HepG2 (cell line): ENCODE results near the gene LCLAT1. TPM values are rescaled to one million over a fixed set of nuclear protein-coding genes. Genes with fewer than 3 reads are reported as not detected.
A peak's percentile ranks its signal among the peaks of the same experiment; 100 is the strongest.

Experiments
- ATF6 ChIP-seq: sonication (generic); formaldehyde crosslinking; conservative IDR thresholded peaks from 2 replicates; pipeline ENCODE4 v1.4.0; 2020; ENCODE audit warnings: missing genetic modification reagents
- CREBL2 ChIP-seq: sonication (generic); formaldehyde crosslinking; IDR thresholded peaks from 2 replicates; pipeline ENCODE4 v1.8.1; 2023; ENCODE audit warnings: missing genetic modification reagents, mild to moderate bottlenecking, borderline replicate concordance
- ESRRA ChIP-seq: sonication (generic); formaldehyde crosslinking; IDR thresholded peaks from 2 replicates; pipeline ENCODE4 v1.5.1; 2020; ENCODE audit warnings: mild to moderate bottlenecking, low read depth, missing genetic modification reagents
- MLX ChIP-seq: IDR thresholded peaks from 2 replicates; pipeline ENCODE4 v1.6.1; 2016
- RCOR2 ChIP-seq: IDR thresholded peaks from 2 replicates; pipeline ENCODE4 v1.6.1; 2016; ENCODE audit warnings: missing biosample characterization, missing genetic modification reagents
- SNAPC2 ChIP-seq: sonication (generic); formaldehyde crosslinking; IDR thresholded peaks from 2 replicates; pipeline ENCODE4 v1.8.1; 2022; ENCODE audit warnings: mild to moderate bottlenecking, missing genetic modification reagents
- TMF1 ChIP-seq: sonication (generic); formaldehyde crosslinking; IDR thresholded peaks from 2 replicates; pipeline ENCODE4 v1.8.1; 2022; ENCODE audit warnings: low read depth, missing genetic modification reagents
- U2AF1 ChIP-seq: fragments of 200-400 bp; formaldehyde crosslinking; optimal IDR thresholded peaks from 2 replicates; pipeline ENCODE3; 2017; ENCODE audit warnings: mild to moderate bottlenecking, low read depth, low read length
- ZNF225 ChIP-seq: sonication (generic); formaldehyde crosslinking; IDR thresholded peaks from 2 replicates; pipeline ENCODE4 v1.4.0; 2020; ENCODE audit warnings: mild to moderate bottlenecking, missing genetic modification reagents
- polyA plus RNA-seq, 8 experiments: library from polyadenylated mRNA; depleted of rRNA in 3 of 8; stranded (reverse) in 7 of 8; unstranded in 1 of 8; fragments of >200 nt; fragmentation: Illumina TruSeq in 4 of 8; extraction: Trizol in 4 of 8; gene quantifications; 2 replicates each; pipeline versions ENCODE4 v1.2.1 to v1.2.3, GENCODE V29; 2011 to 2016; ENCODE audit warnings: low read depth in 4 of 8, missing spikeins in 1 of 8, mixed read lengths in 1 of 8; ENCODE audit not compliant: insufficient read depth in 1 of 8
- total RNA-seq, 5 experiments: library from RNA; depleted of rRNA; stranded (reverse); fragments of >200 nt; fragmentation: Illumina TruSeq; extraction: Trizol; gene quantifications; 2 replicates each; pipeline ENCODE4 v1.2.3, GENCODE V29; 2016; ENCODE audit warnings: low read depth in 1 of 5
- TF ChIP-seq, protein P1 (sequence below), 2 experiments: fragments of 450-650 bp in 1 of 2; sonication (generic) in 1 of 2; formaldehyde crosslinking in 1 of 2; IDR thresholded peaks; 2 replicates each; pipeline versions ENCODE4 v1.6.1 to v1.8.0; 2016 to 2022; ENCODE audit warnings: antibody characterized with exemption in 1 of 2, mild to moderate bottlenecking in 1 of 2, missing genetic modification reagents in 1 of 2
- TF ChIP-seq, protein P2 (sequence below): sonication (generic); formaldehyde crosslinking; IDR thresholded peaks from 2 replicates; pipeline ENCODE4 v1.8.0; 2022; ENCODE audit warnings: low read depth, missing genetic modification reagents
- TF ChIP-seq, protein P3 (sequence below): sonication (generic); formaldehyde crosslinking; IDR thresholded peaks from 2 replicates; pipeline ENCODE4 v1.9.0; 2021; ENCODE audit warnings: missing genetic modification reagents, mild to moderate bottlenecking, borderline replicate concordance

LCLAT1 gene
- total and polyA plus RNA-seq, 2 of the 13 experiments (the other 11 are each of a cell fraction or from before 2014, with no cell fraction given) = 18.0 to 28.0 TPM

DNA sequence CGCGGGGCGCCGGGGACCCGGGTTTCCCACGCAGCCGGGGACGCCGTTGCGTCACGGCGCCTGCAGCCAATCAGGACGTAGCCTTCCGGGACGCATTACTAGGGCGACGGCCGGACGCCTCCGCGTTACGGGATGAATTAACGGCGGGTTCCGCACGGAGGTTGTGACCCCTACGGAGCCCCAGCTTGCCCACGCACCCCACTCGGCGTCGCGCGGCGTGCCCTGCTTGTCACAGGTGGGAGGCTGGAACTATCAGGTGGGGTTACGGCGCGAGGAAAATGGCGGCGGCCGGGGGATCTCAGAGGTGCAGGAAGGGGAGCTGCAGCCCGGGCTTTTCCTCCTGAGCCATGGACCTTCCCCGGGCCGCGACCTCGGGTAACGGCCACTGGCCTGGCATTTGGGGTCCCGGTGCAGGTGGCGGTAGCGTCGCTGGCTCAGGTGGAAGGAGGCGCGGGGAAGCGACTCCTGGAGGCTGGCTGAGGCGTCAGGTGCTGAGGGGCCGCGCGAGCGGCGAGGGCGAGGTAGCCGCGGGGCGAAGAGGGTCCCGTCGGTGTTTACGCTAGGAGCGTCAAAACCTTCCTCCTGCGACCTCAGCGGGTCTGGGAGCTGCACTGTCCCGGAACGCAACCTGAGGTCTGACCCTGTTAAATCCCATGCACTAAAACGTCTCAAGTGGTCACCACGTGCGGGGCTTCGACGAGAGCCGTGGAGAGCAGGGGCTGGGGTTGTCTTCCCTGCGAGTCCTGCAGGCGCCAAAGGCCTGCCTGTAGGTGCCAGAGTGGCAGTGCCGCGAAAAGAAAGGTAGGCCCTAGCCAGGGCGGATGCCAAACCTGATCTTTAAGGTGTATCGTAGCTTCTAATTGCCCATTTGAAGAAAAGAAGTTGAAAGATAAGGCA lies at the start of gene LCLAT1 (continued):
- TF ChIP-seq, protein P1, sequence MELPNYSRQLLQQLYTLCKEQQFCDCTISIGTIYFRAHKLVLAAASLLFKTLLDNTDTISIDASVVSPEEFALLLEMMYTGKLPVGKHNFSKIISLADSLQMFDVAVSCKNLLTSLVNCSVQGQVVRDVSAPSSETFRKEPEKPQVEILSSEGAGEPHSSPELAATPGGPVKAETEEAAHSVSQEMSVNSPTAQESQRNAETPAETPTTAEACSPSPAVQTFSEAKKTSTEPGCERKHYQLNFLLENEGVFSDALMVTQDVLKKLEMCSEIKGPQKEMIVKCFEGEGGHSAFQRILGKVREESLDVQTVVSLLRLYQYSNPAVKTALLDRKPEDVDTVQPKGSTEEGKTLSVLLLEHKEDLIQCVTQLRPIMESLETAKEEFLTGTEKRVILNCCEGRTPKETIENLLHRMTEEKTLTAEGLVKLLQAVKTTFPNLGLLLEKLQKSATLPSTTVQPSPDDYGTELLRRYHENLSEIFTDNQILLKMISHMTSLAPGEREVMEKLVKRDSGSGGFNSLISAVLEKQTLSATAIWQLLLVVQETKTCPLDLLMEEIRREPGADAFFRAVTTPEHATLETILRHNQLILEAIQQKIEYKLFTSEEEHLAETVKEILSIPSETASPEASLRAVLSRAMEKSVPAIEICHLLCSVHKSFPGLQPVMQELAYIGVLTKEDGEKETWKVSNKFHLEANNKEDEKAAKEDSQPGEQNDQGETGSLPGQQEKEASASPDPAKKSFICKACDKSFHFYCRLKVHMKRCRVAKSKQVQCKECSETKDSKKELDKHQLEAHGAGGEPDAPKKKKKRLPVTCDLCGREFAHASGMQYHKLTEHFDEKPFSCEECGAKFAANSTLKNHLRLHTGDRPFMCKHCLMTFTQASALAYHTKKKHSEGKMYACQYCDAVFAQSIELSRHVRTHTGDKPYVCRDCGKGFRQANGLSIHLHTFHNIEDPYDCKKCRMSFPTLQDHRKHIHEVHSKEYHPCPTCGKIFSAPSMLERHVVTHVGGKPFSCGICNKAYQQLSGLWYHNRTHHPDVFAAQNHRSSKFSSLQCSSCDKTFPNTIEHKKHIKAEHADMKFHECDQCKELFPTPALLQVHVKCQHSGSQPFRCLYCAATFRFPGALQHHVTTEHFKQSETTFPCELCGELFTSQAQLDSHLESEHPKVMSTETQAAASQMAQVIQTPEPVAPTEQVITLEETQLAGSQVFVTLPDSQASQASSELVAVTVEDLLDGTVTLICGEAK (IDR thresholded peaks at IDR 0.05) = no peak
- TF ChIP-seq, protein P1 (CRISPR knock-in tag; IDR thresholded peaks at IDR 0.05) = peak; percentile 96
- TF ChIP-seq RCOR2 (CRISPR knock-in tag) (no peak), ESRRA (CRISPR knock-in tag) (peak; percentile 83), CREBL2 (0 out of 2 replicates have a peak, but pooled peaks have one; percentile 89), SNAPC2 (CRISPR knock-in tag) (peak; percentile 14; the same call in 1 of the 2 replicates), ATF6 (CRISPR knock-in tag) (no peak), TMF1 (CRISPR knock-in tag) (peak; percentile 97), MLX (CRISPR knock-in tag) (no peak), U2AF1 (peak; percentile 42), ZNF225 (CRISPR knock-in tag) (peak; percentile 99)
- TF ChIP-seq, protein P2, sequence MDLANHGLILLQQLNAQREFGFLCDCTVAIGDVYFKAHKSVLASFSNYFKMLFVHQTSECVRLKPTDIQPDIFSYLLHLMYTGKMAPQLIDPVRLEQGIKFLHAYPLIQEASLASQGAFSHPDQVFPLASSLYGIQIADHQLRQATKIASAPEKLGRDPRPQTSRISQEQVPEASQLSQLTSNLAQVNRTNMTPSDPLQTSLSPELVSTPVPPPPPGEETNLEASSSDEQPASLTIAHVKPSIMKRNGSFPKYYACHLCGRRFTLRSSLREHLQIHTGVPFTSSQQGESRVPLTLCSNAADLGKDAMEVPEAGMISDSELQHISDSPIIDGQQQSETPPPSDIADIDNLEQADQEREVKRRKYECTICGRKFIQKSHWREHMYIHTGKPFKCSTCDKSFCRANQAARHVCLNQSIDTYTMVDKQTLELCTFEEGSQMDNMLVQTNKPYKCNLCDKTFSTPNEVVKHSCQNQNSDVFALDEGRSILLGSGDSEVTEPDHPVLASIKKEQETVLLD (CRISPR knock-in tag) = 0 out of 2 replicates have a peak, but pooled peaks have one; percentile 16
- TF ChIP-seq, protein P3, sequence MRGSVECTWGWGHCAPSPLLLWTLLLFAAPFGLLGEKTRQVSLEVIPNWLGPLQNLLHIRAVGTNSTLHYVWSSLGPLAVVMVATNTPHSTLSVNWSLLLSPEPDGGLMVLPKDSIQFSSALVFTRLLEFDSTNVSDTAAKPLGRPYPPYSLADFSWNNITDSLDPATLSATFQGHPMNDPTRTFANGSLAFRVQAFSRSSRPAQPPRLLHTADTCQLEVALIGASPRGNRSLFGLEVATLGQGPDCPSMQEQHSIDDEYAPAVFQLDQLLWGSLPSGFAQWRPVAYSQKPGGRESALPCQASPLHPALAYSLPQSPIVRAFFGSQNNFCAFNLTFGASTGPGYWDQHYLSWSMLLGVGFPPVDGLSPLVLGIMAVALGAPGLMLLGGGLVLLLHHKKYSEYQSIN = peak; percentile 61; the same call in 1 of the 2 replicates
